Measurements from ENCODE around the gene ATP9A. TPM values are rescaled to one million over a fixed set of nuclear protein-coding genes. Genes with fewer than 3 reads are reported as not detected.

ATP9A gene
- total and polyA plus RNA-seq, 2 of the 4 experiments (the other 2 are of a cell fraction), result 10.6 to 22.4 TPM

- no TSS peak for BruUV-seq (replicated peaks)
Measured at GRCh38 chr20:51666126-51666525, 102.1 kb downstream of the ATP9A start.

More at GRCh38 chr20:51666126-51666525, 102.1 kb downstream of the ATP9A start:
- intact Hi-C loops (cut with micrococcal nuclease), result no loop called here
- Histone ChIP-seq H3K4me1 (ENCODE audit: control insufficient read depth, insufficient read depth, low read length) (no peaks in the 10 kb centered on the region), H2BK5ac (ENCODE audit: low read depth, low read length, poor library complexity, severe bottlenecking) (no peak overlapping the region), H3K56ac (ENCODE audit: extremely low read depth, insufficient read depth, low read length) (no peak overlapping the region), H3K4ac (ENCODE audit: low read depth, low read length) (no peak overlapping the region), H3K4me2 (ENCODE audit: low read depth, low read length) (no peak overlapping the region), H3K4me3 (ENCODE audit: insufficient read depth, low read depth, low read length) (no peak overlapping the region), H4K5ac (ENCODE audit: low read depth, low read length) (no peak overlapping the region), H3K9ac (ENCODE audit: low read depth, low read length) (no peak overlapping the region), H2AK5ac (ENCODE audit: low read depth, low read length) (no peak overlapping the region), H3K36me3 (ENCODE audit: control insufficient read depth, insufficient read depth, low read length) (peaks cover 30% of the 10 kb centered on the region), H3K23ac (ENCODE audit: low read depth, low read length) (no peak overlapping the region), H3K27ac (ENCODE audit: insufficient read depth, low read length) (no peak overlapping the region), H3K27me3 (ENCODE audit: control insufficient read depth, insufficient read depth, low read length) (no peaks in the 10 kb centered on the region), H3K79me1 (ENCODE audit: low read depth in 1 of 2, low read length in 2 of 2) (no peaks in the 10 kb centered on the region), H2BK15ac (ENCODE audit: low read depth, low read length) (no peak overlapping the region), H3K14ac (replicated peaks; ENCODE audit: low read depth, low read length) (no peak overlapping the region), H3K18ac (ENCODE audit: low read depth, low read length) (no peak overlapping the region), H3K9me3 (ENCODE audit: control insufficient read depth, insufficient read depth, low read length) (no peaks in the 10 kb centered on the region), H2BK20ac (ENCODE audit: low read depth, low read length) (no peak overlapping the region), H2AFZ (replicated peaks; ENCODE audit: low read length, poor library complexity) (no peak overlapping the region), H4K91ac (ENCODE audit: insufficient read depth, low read depth, low read length) (no peak overlapping the region), H2BK120ac (ENCODE audit: low read depth, low read length) (no peak overlapping the region), H2AK9ac (replicated peaks; ENCODE audit: low read depth, low read length, poor library complexity) (no peak overlapping the region), H4K8ac (ENCODE audit: low read depth in 2 of 2, low read length in 2 of 2) (no peak overlapping the region), H3K9me1 (ENCODE audit: insufficient read depth, low read length) (peaks cover 8% of the 10 kb centered on the region), H4K20me1 (ENCODE audit: insufficient read depth, low read length) (peaks cover 5% of the 10 kb centered on the region; the same call in 1 of the 2 replicates)
- ChIA-PET CTCF (interaction anchor here (0.6 to 0.7 kb wide), 2 partner anchors 25 to 30 kb away, joined by 4 to 5 read pairs; no protein-coding TSS in a partner anchor), POLR2A (ENCODE audit: unreplicated experiment) (no interaction called here)
- dilution Hi-C loops (cut with HindIII; ENCODE audit: low sequenced_read_pairs, unreplicated experiment), result no loop called here
- DNase-seq (no peak), ATAC-seq (ENCODE audit: low read depth) (no peak)
- 100% methylated on average over 2 of the region's 5 CpGs; no CpG with 5 or more reads in 1 of the 2 experiments for WGBS, 2 experiments (ENCODE audit: extremely low coverage in 2 of 2, insufficient read length in 1 of 2)
- TF ChIP-seq RCOR1 (IDR thresholded peaks at IDR 0.05; ENCODE audit: insufficient replicate concordance, low read length) (no peak), MAZ (IDR thresholded peaks at IDR 0.05; ENCODE audit: borderline replicate concordance, low read depth, low read length) (no peak), SMC3 (IDR thresholded peaks at IDR 0.05; ENCODE audit: low read depth, low read length) (no peak), NFE2L2 (IDR thresholded peaks at IDR 0.05; ENCODE audit: low read depth, low read length) (no peak), MXI1 (IDR thresholded peaks at IDR 0.05; ENCODE audit: borderline replicate concordance, low read depth, low read length) (no peak), POLR2A (IDR thresholded peaks at IDR 0.05; ENCODE audit: low read depth, low read length) (no peak), CTCF (conservative IDR thresholded peaks at IDR 0.05; ENCODE audit: low read depth, low read length) (no peak), FOS (IDR thresholded peaks at IDR 0.05; ENCODE audit: low read depth, low read length) (no peak), USF2 (IDR thresholded peaks at IDR 0.05; ENCODE audit: low read depth, low read length) (no peak), RAD21 (IDR thresholded peaks at IDR 0.05; ENCODE audit: low read length) (no peak), RFX5 (IDR thresholded peaks at IDR 0.05; ENCODE audit: low read depth, low read length) (no peak), ELK1 (IDR thresholded peaks at IDR 0.05; ENCODE audit: borderline replicate concordance, low read depth, low read length) (no peak), CEBPB (IDR thresholded peaks at IDR 0.05; ENCODE audit: low read depth, low read length) (no peak), MAFK (IDR thresholded peaks at IDR 0.05; ENCODE audit: low read depth, low read length) (no peak)
- in situ Hi-C loops (cut with MboI; ENCODE audit: low sequenced_read_pairs), result no loop called here
